ENCODE data around the gene SP140. TPM values are rescaled to one million over a fixed set of nuclear protein-coding genes. Genes with fewer than 3 reads are reported as not detected.
"Not testable (repeated sequence)": the region's sequence is repeated elsewhere in the genome, so short reads cannot be mapped to it uniquely, and the experiment has no call there.

SP140 gene
- total and polyA plus RNA-seq, 10 of the 15 experiments (the other 5 are each of a cell fraction or from before 2014, with no cell fraction given) = 61.7 to 164 (median 90.7) TPM

DNA sequence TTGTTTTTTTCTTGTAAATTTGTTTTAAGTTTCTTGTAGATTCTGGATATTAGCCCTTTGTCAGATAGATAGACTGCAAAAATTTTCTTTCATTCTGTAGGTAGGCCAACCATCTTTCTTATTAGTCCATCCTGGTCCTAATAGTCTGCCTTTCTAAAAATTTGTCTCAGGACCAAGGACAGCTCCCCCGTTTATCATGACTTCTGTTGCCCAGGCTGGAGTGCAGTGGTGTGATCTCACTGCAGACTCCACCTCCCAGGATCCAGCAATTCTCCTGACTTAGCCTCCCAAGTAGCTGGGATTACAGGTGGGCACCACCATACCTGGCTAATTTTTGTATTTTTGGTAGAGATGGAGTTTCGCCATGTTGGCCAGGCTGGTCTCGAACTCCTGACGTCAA is 63.8 kb downstream of the SP140 start:
- H4K20me1 ChIP-seq (ENCODE audit: control insufficient read depth, insufficient read depth); in situ Hi-C loops (cut with MboI); H3K4me3 ChIP-seq; H3K9ac ChIP-seq (ENCODE audit: control insufficient read depth, insufficient read depth, low read length); H3K4me2 ChIP-seq (ENCODE audit: control insufficient read depth, insufficient read depth); BruUV-seq (replicated peaks); H3K79me2 ChIP-seq (ENCODE audit: control insufficient read depth, insufficient read depth, low read length); H3K27ac ChIP-seq (ENCODE audit: control insufficient read depth, insufficient read depth); DNase-seq (ENCODE audit: low read depth, low spot score); H3K4me1 ChIP-seq (ENCODE audit: control insufficient read depth, insufficient read depth, low read length); H3K27me3 ChIP-seq (replicated peaks in 1 of 2; ENCODE audit: control insufficient read depth in 2 of 2, insufficient read depth in 2 of 2, low read length in 1 of 2); FAIRE-seq; H2AFZ ChIP-seq (ENCODE audit: control insufficient read depth, low read depth, low read length); H3K9me3 ChIP-seq (replicated peaks; ENCODE audit: control insufficient read depth, insufficient read depth, low read length); ATAC-seq: not testable (repeated sequence)
- H3K36me3 ChIP-seq (ENCODE audit: control insufficient read depth in 2 of 2, insufficient read depth in 2 of 2, low read length in 1 of 2) = peaks cover 9 to 41% of the 10 kb centered on the region in 2 experiments; a peak in 3 of 4 replicates
- 97% methylated on average over 4 of the region's 4 CpGs for WGBS (ENCODE audit: insufficient coverage, insufficient replicate concordance, low lambda C conversion rate, missing lambda C conversion rate)
- SMC1A ChIA-PET (ENCODE audit: uncharacterized antibody, unreplicated experiment) = interaction anchor here (1.3 to 1.7 kb wide), 3 partner anchors 9 to 81 kb away, joined by 3 to 5 read pairs (median 4); no protein-coding TSS in a partner anchor
- POLR2A ChIA-PET = interaction anchor here (1.1 kb wide), 1 partner anchor 62 kb away, joined by 3 read pairs; no protein-coding TSS in a partner anchor
- CTCF ChIA-PET = interaction anchor here (2.4 kb wide), 1 partner anchor 87 kb away, joined by 7 read pairs; no protein-coding TSS in a partner anchor
- RAD21 ChIA-PET (ENCODE audit: unreplicated experiment) = interaction anchor here (1.2 kb wide), 1 partner anchor 21 kb away, joined by 4 read pairs; no protein-coding TSS in a partner anchor
- intact Hi-C loops (cut with micrococcal nuclease; ENCODE audit: unreplicated experiment) = loop anchor here (2.0 kb wide), 1 partner anchor 55 kb away; no protein-coding TSS in a partner anchor
- TF ChIP-seq, protein P1, sequence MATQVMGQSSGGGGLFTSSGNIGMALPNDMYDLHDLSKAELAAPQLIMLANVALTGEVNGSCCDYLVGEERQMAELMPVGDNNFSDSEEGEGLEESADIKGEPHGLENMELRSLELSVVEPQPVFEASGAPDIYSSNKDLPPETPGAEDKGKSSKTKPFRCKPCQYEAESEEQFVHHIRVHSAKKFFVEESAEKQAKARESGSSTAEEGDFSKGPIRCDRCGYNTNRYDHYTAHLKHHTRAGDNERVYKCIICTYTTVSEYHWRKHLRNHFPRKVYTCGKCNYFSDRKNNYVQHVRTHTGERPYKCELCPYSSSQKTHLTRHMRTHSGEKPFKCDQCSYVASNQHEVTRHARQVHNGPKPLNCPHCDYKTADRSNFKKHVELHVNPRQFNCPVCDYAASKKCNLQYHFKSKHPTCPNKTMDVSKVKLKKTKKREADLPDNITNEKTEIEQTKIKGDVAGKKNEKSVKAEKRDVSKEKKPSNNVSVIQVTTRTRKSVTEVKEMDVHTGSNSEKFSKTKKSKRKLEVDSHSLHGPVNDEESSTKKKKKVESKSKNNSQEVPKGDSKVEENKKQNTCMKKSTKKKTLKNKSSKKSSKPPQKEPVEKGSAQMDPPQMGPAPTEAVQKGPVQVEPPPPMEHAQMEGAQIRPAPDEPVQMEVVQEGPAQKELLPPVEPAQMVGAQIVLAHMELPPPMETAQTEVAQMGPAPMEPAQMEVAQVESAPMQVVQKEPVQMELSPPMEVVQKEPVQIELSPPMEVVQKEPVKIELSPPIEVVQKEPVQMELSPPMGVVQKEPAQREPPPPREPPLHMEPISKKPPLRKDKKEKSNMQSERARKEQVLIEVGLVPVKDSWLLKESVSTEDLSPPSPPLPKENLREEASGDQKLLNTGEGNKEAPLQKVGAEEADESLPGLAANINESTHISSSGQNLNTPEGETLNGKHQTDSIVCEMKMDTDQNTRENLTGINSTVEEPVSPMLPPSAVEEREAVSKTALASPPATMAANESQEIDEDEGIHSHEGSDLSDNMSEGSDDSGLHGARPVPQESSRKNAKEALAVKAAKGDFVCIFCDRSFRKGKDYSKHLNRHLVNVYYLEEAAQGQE (IDR thresholded peaks at IDR 0.05; ENCODE audit: low read depth, low read length) = peak; percentile 78

DNA sequence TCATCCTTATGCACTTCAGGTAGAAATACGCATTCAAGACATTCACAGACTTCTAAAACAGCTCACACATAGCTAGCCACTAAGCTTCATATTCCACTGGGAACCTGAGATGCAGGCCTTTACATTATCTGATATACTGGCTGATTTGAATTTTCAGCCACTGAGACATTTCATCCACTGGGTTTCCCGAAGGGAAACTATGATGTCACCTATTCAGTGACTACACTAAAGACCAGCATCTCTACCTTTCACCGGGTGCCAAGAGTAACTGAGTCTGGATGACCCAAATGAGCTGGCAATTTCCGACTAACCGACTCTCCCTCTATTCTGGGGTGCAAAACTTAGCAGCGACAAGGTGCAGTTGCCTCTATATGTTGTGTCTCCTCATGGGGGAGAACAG is 69.7 kb downstream of the SP140 start:
- Histone ChIP-seq H3K4me3 (no peak overlapping the region), H3K36me3 (ENCODE audit: control insufficient read depth in 2 of 2, insufficient read depth in 2 of 2, low read length in 1 of 2) (peaks cover 24 to 50% of the 10 kb centered on the region in 2 experiments; a peak in 3 of 4 replicates), H4K20me1 (ENCODE audit: control insufficient read depth, insufficient read depth) (no peaks in the 10 kb centered on the region), H3K79me2 (ENCODE audit: control insufficient read depth, insufficient read depth, low read length) (no peaks in the 10 kb centered on the region), H2AFZ (ENCODE audit: control insufficient read depth, low read depth, low read length) (no peak overlapping the region), H3K4me1 (ENCODE audit: control insufficient read depth, insufficient read depth, low read length) (no peaks in the 10 kb centered on the region), H3K9me3 (replicated peaks; ENCODE audit: control insufficient read depth, insufficient read depth, low read length) (peaks cover 5% of the 10 kb centered on the region; the same call in 2 of the 3 replicates), H3K27ac (ENCODE audit: control insufficient read depth, insufficient read depth) (no peak overlapping the region), H3K9ac (ENCODE audit: control insufficient read depth, insufficient read depth, low read length) (no peak overlapping the region), H3K27me3 (replicated peaks in 1 of 2; ENCODE audit: control insufficient read depth in 2 of 2, insufficient read depth in 2 of 2, low read length in 1 of 2) (no peaks in the 10 kb centered on the region), H3K4me2 (ENCODE audit: control insufficient read depth, insufficient read depth) (no peak overlapping the region)
- 94% methylated on average over 6 of the region's 6 CpGs for WGBS (ENCODE audit: insufficient coverage, insufficient replicate concordance, low lambda C conversion rate, missing lambda C conversion rate)
- BruUV-seq (replicated peaks) = no TSS peak
- FAIRE-seq (no peak), ATAC-seq (no peak), DNase-seq (ENCODE audit: low read depth, low spot score) (no peak)
- intact Hi-C loops (cut with micrococcal nuclease; ENCODE audit: unreplicated experiment) (no loop called here), in situ Hi-C loops (cut with MboI) (no loop called here)
- ChIA-PET RAD21 (ENCODE audit: unreplicated experiment) (interaction anchor here (1.7 kb wide), 1 partner anchor 69 kb away, joined by 4 read pairs; the partner anchor contains the start of gene SP140), POLR2A (interaction anchor here (1.1 kb wide), 1 partner anchor 10 kb away, joined by 4 read pairs; no protein-coding TSS in a partner anchor), SMC1A (ENCODE audit: uncharacterized antibody, unreplicated experiment) (no interaction called here), CTCF (interaction anchor here (1.6 kb wide), 1 partner anchor 24 kb away, joined by 4 read pairs; no protein-coding TSS in a partner anchor)
- TF ChIP-seq CEBPB (IDR thresholded peaks at IDR 0.05; ENCODE audit: borderline replicate concordance in 1 of 2, low read depth in 2 of 2, low read length in 2 of 2) = no peak
- TF ChIP-seq STAT3 (IDR thresholded peaks at IDR 0.05; ENCODE audit: low read depth, low read length) = no peak
- no peak for TF ChIP-seq BHLHE40 (IDR thresholded peaks at IDR 0.05; ENCODE audit: borderline replicate concordance in 1 of 2, low read depth in 2 of 2, low read length in 1 of 2)
- no peak for TF ChIP-seq RBBP5 (conservative IDR thresholded peaks at IDR 0.05)
- no peak for TF ChIP-seq CREM (IDR thresholded peaks at IDR 0.05; ENCODE audit: low read depth)
- TF ChIP-seq, protein P2, sequence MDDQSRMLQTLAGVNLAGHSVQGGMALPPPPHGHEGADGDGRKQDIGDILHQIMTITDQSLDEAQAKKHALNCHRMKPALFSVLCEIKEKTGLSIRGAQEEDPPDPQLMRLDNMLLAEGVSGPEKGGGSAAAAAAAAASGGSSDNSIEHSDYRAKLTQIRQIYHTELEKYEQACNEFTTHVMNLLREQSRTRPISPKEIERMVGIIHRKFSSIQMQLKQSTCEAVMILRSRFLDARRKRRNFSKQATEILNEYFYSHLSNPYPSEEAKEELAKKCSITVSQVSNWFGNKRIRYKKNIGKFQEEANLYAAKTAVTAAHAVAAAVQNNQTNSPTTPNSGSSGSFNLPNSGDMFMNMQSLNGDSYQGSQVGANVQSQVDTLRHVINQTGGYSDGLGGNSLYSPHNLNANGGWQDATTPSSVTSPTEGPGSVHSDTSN (IDR thresholded peaks at IDR 0.05; ENCODE audit: insufficient replicate concordance, low read depth, low read length) = no peak
- TF ChIP-seq MTA2 (IDR thresholded peaks at IDR 0.05; ENCODE audit: low read depth) = no peak
- no peak for TF ChIP-seq BACH1 (IDR thresholded peaks at IDR 0.05; ENCODE audit: borderline replicate concordance)
- no peak for TF ChIP-seq RUNX3 (IDR thresholded peaks at IDR 0.05; ENCODE audit: low read length)

Measured in GM12878 (cell line).